Memory B cell (primary cell): ENCODE data around the gene MYMK.

Experiments
- ATAC-seq: fragments of 150-1000 bp; cut with Tn5 transposase; 2 replicates; pipeline ENCODE4 v1.10.0; 2021; ENCODE audit warnings: low read depth, mild to moderate bottlenecking, moderate library complexity
- DNase-seq, 2 donors: peaks; one replicate each; pipeline ENCODE4 v3.0.0; 2022; ENCODE audit warnings: low spot score in 2 of 2
- H3K27ac Mint-ChIP-seq: one replicate; pipeline ENCODE4 v1.8.0; 2022; ENCODE audit warnings: mild to moderate bottlenecking, moderate library complexity, mixed read lengths
- H3K27me3 Mint-ChIP-seq: one replicate; pipeline ENCODE4 v1.8.0; 2022; ENCODE audit warnings: mixed read lengths
- H3K36me3 Mint-ChIP-seq: one replicate; pipeline ENCODE4 v1.8.0; 2022; ENCODE audit warnings: mild to moderate bottlenecking, mixed read lengths
- H3K4me1 Mint-ChIP-seq: one replicate; pipeline ENCODE4 v1.8.0; 2022; ENCODE audit warnings: mixed read lengths
- H3K4me3 Mint-ChIP-seq: one replicate; pipeline ENCODE4 v1.8.0; 2022; ENCODE audit warnings: mild to moderate bottlenecking, moderate library complexity, mixed read lengths
- H3K9me3 Mint-ChIP-seq: one replicate; pipeline ENCODE4 v1.8.0; 2022; ENCODE audit warnings: mixed read lengths

MYMK gene

GRCh38 chr9:133514460-133515239 is 10.1 kb downstream of the MYMK start:
- H3K4me3 Mint-ChIP-seq, result no peak overlapping the region
- ATAC-seq (no peak), DNase-seq (no peak)
- no peaks in the 10 kb centered on the region for H3K9me3 Mint-ChIP-seq
- no peak overlapping the region for H3K27ac Mint-ChIP-seq
- H3K36me3 Mint-ChIP-seq, result no peaks in the 10 kb centered on the region
- no peaks in the 10 kb centered on the region for H3K4me1 Mint-ChIP-seq
- peaks cover 9% of the 10 kb centered on the region for H3K27me3 Mint-ChIP-seq

- H3K4me1 Mint-ChIP-seq, result no peaks in the 10 kb centered on the region
- H3K27ac Mint-ChIP-seq, result no peak overlapping the region
- DNase-seq (no peak), ATAC-seq (no peak)
- H3K36me3 Mint-ChIP-seq, result no peaks in the 10 kb centered on the region
- H3K9me3 Mint-ChIP-seq, result no peaks in the 10 kb centered on the region
- peaks cover 6% of the 10 kb centered on the region for H3K27me3 Mint-ChIP-seq
- H3K4me3 Mint-ChIP-seq, result no peak overlapping the region
Observed at GRCh38 chr9:133513214-133514100, 11.3 kb downstream of the MYMK start.

- DNase-seq, result no peak
- Mint-ChIP-seq H3K4me3 (no peak overlapping the region), H3K36me3 (no peaks in the 10 kb centered on the region), H3K27ac (no peak overlapping the region), H3K9me3 (no peaks in the 10 kb centered on the region), H3K4me1 (no peaks in the 10 kb centered on the region), H3K27me3 (peaks cover 6% of the 10 kb centered on the region)
- ATAC-seq, result no peak
Observed at GRCh38 chr9:133512253-133513213, 12.2 kb downstream of the MYMK start.

- no peaks in the 10 kb centered on the region for H3K36me3 Mint-ChIP-seq
- H3K9me3 Mint-ChIP-seq, result no peaks in the 10 kb centered on the region
- H3K27me3 Mint-ChIP-seq, result peaks cover 9% of the 10 kb centered on the region
- no peak overlapping the region for H3K4me3 Mint-ChIP-seq
- no peaks in the 10 kb centered on the region for H3K4me1 Mint-ChIP-seq
- H3K27ac Mint-ChIP-seq, result no peak overlapping the region
- no peak for DNase-seq
- ATAC-seq, result no peak
Observed at GRCh38 chr9:133511607-133512006, 13.2 kb downstream of the MYMK start.

- Mint-ChIP-seq H3K27ac (no peak overlapping the region), H3K36me3 (no peaks in the 10 kb centered on the region), H3K4me3 (no peak overlapping the region), H3K4me1 (no peaks in the 10 kb centered on the region), H3K27me3 (peaks cover 9% of the 10 kb centered on the region), H3K9me3 (no peaks in the 10 kb centered on the region)
- no peak for ATAC-seq
- no peak for DNase-seq
Observed at GRCh38 chr9:133510926-133511505, 13.7 kb downstream of the MYMK start.

- Mint-ChIP-seq H3K9me3 (no peaks in the 10 kb centered on the region), H3K4me1 (no peaks in the 10 kb centered on the region), H3K27ac (no peak overlapping the region), H3K36me3 (no peaks in the 10 kb centered on the region), H3K4me3 (no peak overlapping the region), H3K27me3 (peaks cover 7% of the 10 kb centered on the region)
- ATAC-seq (no peak), DNase-seq (no peak)
Observed at GRCh38 chr9:133509179-133510083, 15.3 kb downstream of the MYMK start.

- no peak overlapping the region for H3K27ac Mint-ChIP-seq
- H3K4me3 Mint-ChIP-seq, result no peak overlapping the region
- no peaks in the 10 kb centered on the region for H3K36me3 Mint-ChIP-seq
- ATAC-seq (no peak), DNase-seq (no peak)
- no peaks in the 10 kb centered on the region for H3K4me1 Mint-ChIP-seq
- H3K9me3 Mint-ChIP-seq, result peaks cover 3% of the 10 kb centered on the region
- H3K27me3 Mint-ChIP-seq, result peaks cover 9% of the 10 kb centered on the region
Observed at GRCh38 chr9:133508046-133508445, 16.7 kb downstream of the MYMK start.

GRCh38 chr9:133507246-133507965 is 17.4 kb downstream of the MYMK start:
- no peak for DNase-seq
- no peak overlapping the region for H3K27ac Mint-ChIP-seq
- peaks cover 11% of the 10 kb centered on the region for H3K27me3 Mint-ChIP-seq
- peaks cover 7% of the 10 kb centered on the region for H3K9me3 Mint-ChIP-seq
- H3K4me1 Mint-ChIP-seq, result no peaks in the 10 kb centered on the region
- ATAC-seq, result no peak
- no peak overlapping the region for H3K4me3 Mint-ChIP-seq
- peaks cover 3% of the 10 kb centered on the region for H3K36me3 Mint-ChIP-seq

- Mint-ChIP-seq H3K27ac (no peak overlapping the region), H3K27me3 (peaks cover 12% of the 10 kb centered on the region), H3K9me3 (peaks cover 12% of the 10 kb centered on the region), H3K36me3 (peaks cover 5% of the 10 kb centered on the region), H3K4me1 (no peaks in the 10 kb centered on the region), H3K4me3 (no peak overlapping the region)
- DNase-seq (no peak), ATAC-seq (no peak)
Observed at GRCh38 chr9:133506653-133507038, 18.1 kb downstream of the MYMK start.

- DNase-seq, result no peak
- peaks cover 17% of the 10 kb centered on the region for H3K9me3 Mint-ChIP-seq
- H3K4me1 Mint-ChIP-seq, result no peaks in the 10 kb centered on the region
- ATAC-seq, result no peak
- H3K36me3 Mint-ChIP-seq, result peaks cover 8% of the 10 kb centered on the region
- H3K27me3 Mint-ChIP-seq, result peaks cover 12% of the 10 kb centered on the region
- no peak overlapping the region for H3K4me3 Mint-ChIP-seq
- H3K27ac Mint-ChIP-seq, result no peak overlapping the region
Observed at GRCh38 chr9:133505901-133506652, 18.7 kb downstream of the MYMK start.

- Mint-ChIP-seq H3K27me3 (peaks cover 15% of the 10 kb centered on the region), H3K4me3 (no peak overlapping the region), H3K27ac (no peak overlapping the region), H3K36me3 (peaks cover 9% of the 10 kb centered on the region), H3K4me1 (no peaks in the 10 kb centered on the region), H3K9me3 (peaks cover 20% of the 10 kb centered on the region)
- ATAC-seq (no peak), DNase-seq (no peak)
Observed at GRCh38 chr9:133505186-133505830, 19.5 kb downstream of the MYMK start.
